Measurements from ENCODE around the gene MTFR1L.

- no peak for TF ChIP-seq POLR2A (IDR thresholded peaks at IDR 0.05; ENCODE audit: low read depth)
- TF ChIP-seq CTCF (IDR thresholded peaks at IDR 0.05) = no peak
- TF ChIP-seq POLR2AphosphoS5 (IDR thresholded peaks at IDR 0.05) = no peak
- TF ChIP-seq EP300 (IDR thresholded peaks at IDR 0.05) = no peak
Observed at GRCh38 chr1:25817840-25818501, 1.8 kb upstream of the MTFR1L start.

All from esophagus muscularis mucosa (tissue), 4 donors.